HFF-Myc (cell line): ENCODE data around the gene ELN.

Source experiments
- DNase-seq: peaks from one replicate; pipeline ENCODE4 v3.0.0-alpha.2; 2011; ENCODE audit warnings: low read depth; ENCODE audit errors: extremely low read depth
- H3K4me3 ChIP-seq: replicated peaks from 2 replicates; pipeline ENCODE4 v1.5.1; 2011; ENCODE audit warnings: low read depth, mild to moderate bottlenecking, control low read depth, low read length
- TF ChIP-seq, protein P1 (sequence below): IDR thresholded peaks from 2 replicates; pipeline ENCODE4 v1.5.1; 2012; ENCODE audit warnings: mild to moderate bottlenecking, low read depth, low read length, control low read depth; ENCODE audit errors: missing control alignments

The ELN gene

DNA sequence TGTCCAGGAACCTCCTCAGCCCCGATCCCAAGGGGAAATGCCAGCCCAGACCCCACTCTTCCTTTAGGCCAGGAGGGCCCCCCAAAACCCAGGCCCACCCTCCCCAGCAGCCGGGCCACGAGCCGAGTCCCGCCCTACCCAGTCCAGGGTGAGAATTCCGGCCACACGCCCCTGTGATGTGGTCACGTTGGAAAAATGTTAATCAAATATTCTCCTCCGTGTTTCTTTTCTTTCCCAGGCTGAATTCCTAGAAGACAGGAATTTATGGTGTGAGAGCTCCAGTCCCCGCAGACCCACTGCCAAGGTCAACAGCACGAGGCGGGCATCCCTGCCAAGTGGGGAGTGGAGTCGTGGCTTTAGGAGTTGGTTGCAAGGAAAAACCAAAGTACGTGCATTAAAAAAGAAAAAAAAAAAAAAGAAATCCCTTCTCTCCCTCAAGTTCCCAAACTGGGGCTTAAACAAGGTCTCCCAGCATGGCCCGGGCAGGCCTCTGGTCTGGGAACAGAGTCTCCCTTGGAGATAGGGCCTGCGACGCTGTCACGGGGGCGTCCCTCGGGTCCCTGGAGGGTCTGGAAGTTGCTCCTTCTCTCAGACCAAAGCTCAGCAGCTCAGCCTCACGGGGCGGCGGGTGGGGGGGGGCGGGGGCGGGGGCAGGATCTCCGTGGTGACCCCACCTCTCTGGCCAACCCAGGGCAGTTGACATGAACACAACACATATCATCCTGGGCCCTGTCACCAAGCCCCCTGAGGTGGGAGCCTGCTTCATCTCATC lies 28.1 kb upstream of the ELN start:
- TF ChIP-seq, protein P1, sequence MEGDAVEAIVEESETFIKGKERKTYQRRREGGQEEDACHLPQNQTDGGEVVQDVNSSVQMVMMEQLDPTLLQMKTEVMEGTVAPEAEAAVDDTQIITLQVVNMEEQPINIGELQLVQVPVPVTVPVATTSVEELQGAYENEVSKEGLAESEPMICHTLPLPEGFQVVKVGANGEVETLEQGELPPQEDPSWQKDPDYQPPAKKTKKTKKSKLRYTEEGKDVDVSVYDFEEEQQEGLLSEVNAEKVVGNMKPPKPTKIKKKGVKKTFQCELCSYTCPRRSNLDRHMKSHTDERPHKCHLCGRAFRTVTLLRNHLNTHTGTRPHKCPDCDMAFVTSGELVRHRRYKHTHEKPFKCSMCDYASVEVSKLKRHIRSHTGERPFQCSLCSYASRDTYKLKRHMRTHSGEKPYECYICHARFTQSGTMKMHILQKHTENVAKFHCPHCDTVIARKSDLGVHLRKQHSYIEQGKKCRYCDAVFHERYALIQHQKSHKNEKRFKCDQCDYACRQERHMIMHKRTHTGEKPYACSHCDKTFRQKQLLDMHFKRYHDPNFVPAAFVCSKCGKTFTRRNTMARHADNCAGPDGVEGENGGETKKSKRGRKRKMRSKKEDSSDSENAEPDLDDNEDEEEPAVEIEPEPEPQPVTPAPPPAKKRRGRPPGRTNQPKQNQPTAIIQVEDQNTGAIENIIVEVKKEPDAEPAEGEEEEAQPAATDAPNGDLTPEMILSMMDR: no peak
- DNase-seq: no peak
- no peak overlapping the region for H3K4me3 ChIP-seq

DNA sequence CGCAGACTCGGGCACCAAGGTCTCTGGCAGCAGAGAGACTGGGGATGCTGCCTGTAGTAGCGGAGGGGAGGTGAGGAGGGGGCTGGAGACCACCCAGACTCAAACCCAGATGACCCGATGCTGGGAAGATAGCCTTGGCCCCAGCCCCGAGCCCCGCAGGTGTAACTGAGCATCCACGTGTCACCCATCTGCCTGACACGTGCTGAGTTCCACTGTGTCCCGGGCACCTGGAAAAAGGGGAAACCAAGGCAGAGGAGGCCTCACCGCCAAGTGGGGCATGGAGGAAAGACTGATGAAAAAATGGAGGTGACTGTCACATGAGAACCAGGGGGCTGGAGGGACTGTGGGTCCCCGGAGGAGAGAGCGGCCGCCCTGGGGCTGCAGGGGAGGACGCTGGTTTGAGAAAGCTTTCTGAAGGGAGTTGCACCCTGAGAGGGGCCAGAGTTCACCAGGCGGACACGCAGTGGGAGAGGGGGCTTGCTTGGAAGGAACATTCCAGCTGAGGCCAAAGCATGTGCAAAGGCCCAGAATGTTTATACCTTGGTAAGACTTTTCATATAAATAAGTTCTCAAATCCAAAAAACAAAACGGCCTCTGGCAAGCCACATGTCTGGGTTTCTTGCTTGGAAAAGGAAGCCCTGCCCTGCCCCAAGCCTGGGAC lies 27.4 kb upstream of the ELN start:
- H3K4me3 ChIP-seq: no peak overlapping the region
- TF ChIP-seq, protein P1: no peak
- DNase-seq: no peak

DNA sequence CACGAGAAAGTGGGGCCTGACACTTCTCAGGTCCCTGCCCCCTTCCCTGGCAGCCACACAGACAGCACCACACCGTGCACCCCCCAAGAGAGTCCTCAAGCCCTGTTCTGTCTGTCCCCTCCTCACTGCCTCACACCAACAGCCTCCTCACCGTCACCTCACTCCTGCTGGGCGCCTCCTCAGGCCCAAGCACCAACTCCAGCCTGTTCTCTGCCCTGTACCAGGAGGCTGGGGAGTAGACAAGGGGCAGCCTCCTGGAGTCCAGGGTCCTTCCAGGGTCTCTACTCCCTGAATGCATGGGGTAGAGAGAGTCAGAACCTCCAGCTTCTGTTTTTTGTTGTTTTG lies 26.9 kb upstream of the ELN start:
- no peak for DNase-seq
- no peak overlapping the region for H3K4me3 ChIP-seq
- TF ChIP-seq, protein P1: no peak

DNA sequence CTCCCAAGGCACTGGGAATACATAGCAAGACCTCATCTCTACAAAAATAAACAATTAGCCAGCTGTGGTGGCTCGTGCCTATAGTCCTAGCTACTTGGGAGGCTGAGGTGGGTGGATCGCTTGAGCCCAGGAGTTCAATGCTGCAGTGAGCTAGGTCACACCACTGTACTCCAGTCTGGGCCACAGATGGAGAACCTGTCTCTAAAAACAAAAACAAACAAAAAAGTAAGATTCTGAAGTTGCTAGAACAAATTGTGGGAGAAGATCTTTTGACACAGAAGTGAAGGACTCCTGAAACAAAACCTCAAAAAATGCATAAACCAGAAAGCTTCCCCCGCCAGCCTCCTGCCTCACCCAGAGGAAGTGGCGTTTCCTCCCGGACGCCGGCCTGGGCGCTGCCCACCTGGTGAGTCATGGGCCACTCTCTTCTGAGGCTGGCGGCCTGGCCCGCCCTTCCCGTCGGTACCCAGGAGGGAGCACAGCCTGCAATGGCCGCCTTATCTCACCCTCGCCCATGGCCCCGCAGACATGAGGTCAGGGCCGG lies 25.4 kb upstream of the ELN start:
- TF ChIP-seq, protein P1: no peak
- H3K4me3 ChIP-seq: no peak overlapping the region
- DNase-seq: peak; percentile 31

DNA sequence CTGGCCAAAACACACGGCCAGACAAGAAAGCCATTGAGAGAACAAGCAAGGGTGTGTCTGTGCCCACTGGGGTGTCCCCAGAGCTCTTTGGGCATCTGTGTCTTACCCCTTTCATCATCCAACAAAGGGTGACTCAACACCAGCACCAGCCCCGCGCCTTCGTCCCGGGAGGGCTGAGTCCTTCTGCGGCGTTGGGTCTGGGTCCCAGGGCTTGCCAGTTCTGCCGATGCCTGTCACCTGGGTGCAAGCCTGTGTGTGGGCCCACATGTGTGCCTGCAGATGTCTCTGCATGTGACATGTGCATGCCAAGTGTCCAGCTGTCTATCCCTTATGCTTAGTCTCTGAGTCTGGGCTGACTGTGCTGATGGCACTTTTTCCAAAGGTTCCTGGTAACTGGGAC lies 24.4 kb upstream of the ELN start:
- no peak for DNase-seq
- TF ChIP-seq, protein P1: no peak
- no peak overlapping the region for H3K4me3 ChIP-seq

DNA sequence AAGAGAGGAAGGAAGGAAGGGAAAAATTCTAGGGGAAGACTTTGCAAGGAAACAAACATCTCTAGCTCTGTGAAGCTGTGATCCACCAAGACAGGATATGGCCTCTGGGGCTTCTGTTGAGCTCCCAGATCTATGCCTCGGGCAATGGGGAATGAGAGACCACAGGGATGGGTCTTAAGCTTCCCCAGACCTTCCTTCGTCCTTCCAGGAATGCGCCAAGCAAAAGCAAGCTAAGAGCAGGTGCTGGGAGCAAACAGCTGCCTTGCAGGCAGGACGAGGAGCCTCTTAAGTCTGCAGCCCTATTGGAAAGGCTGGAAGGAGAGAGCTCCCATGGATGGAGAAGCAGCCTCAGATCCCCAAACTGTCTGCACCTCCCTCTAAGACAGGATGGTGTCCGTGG lies 21.9 kb upstream of the ELN start:
- no peak overlapping the region for H3K4me3 ChIP-seq
- TF ChIP-seq, protein P1: no peak
- DNase-seq: no peak
